GM19463 (cell line): ENCODE measurements around the gene ASTL.

ENCODE experiments used
- ATAC-seq: cut with Tn5 transposase; IDR thresholded peaks from one replicate; pipeline ENCODE4 v1.9.1; 2021; ENCODE audit warnings: mild to moderate bottlenecking, moderate library complexity; ENCODE audit not compliant: unreplicated experiment

ASTL gene

DNA sequence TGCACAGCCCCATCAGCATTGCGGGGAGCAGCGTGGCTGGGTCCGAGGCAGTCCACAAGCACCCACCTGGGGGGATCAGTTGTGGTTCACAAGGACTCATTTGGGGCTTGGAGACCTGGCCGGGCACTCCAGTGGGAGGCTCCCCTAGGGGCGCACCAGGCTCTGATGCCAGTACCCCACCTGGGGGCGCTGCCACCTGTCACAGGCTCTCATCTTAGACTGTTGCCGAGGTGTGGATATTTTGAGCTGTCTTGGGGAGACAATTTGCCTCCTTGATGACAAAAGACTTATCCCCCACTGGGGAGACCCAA lies 25.0 kb downstream of the ASTL start:
- ATAC-seq, result no peak

DNA sequence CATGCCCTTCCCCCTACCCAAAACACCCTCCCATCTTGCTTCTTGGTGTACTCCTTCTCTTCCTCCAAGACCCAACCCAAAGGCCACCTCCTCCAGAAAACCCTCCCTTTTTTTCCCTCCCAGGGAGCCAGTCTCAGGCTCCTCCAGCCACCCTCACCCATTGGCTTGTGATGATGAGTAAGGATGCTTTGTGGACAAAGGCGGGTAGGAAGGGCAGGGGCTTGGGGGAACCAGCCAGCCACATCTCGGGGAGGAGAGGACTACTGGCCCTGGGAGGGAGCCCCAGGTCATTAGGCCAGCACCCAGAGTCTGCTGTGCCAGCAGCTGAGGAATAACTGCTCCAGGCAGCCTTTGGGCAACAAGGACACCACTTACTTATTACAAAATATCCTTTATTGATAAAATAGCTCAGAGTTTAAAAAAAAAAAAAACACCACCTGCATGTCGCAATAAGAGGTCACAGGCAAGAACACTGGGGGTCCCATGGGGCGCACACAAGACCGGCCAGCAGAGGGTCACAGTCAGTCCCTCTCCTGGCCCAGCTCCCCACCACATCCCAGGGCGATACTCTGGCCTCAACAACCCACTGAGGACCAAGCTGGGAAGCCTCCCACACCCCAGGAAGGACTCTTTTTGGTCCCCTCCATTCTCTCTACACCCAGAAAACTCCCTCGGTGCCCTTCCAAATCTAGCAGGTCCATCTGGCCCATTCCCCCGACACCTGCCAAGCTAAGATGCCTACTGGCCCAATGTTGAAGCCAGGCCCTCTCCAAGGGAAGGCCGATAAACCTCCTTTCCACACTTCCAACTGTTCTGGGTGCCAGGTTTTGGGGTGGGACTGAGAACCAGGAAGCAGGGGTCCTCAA lies 25.6 kb downstream of the ASTL start:
- no peak for ATAC-seq

DNA sequence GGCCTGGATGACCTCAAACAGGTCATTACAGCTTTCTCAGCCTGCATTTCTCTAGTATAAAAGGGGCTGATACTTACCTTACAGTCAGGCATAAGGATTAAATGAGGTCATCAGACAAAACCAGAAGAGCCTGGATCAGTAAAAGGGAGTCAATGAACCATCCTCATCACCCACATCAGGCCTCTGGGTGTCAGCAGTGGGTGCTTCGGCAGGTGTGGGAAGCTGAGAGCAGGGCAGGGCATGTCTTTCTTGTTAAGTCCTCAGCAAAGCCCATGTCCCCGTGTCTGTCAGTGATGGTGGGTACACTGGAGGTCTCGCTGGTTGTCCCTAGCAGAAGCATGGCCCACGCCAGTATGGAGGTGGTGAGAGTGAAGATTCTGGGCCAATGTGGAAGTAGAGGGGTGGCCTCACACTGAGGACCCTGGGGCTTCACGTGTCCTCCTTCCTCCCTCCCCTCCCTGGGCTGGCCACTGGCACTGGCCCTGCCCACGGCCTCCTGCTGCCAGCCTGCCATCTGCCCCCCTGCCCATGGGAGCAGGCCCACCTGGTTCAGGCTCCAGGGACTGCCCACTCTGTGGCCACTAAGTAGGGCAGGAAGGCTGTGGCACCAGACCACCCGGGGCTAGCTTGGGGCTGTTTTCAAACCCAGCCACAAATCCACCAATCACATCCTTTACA lies 26.3 kb downstream of the ASTL start:
- ATAC-seq, result no peak

DNA sequence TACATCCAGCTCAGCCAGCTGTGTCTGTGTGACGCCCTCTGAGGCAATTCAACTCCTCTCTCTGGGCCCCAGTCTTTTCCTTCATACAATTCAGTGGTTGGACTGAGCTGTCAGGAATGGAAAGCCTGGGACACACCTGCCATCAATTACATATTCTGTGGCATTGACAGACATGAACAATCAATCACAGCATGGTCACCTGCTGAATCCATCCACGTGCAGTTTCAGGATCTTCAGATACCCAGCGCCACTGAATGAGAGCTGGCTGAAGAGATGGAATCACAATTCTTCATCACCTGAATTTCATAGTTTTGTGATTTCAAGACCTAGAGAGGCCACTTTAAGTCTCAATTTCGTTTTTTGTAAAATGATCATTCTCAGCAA lies 27.1 kb downstream of the ASTL start:
- no peak for ATAC-seq

DNA sequence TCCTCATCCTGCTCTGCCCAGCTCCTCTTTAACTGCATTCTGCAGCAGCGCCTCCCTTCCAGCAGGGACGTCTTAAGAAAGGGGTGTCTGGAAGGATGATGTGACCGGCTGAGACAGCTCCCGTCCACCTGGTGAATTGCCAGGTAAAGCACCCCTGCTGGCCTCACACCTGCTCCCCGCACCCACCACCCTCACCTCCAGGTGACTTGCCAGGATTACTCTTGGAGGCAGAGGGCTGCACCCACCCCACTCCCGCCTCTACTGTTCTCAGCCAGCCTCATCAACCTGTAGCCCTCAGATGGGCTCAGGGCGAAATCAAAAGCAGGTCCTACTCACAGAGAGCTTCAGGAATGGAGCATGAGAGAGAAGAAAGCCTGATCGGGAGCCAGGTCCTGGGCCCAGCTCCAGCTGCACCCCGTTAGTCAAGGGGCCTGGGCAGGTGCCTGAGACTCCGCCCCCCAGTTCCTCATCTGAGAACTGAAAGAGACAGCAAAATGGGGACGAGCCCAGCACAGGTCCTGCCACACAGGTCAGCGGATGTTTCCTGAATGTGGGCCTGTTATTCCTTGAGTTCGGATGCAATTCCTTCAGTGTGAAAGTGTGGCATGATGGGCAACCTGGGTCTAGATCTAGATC lies 27.6 kb downstream of the ASTL start:
- ATAC-seq, result no peak

DNA sequence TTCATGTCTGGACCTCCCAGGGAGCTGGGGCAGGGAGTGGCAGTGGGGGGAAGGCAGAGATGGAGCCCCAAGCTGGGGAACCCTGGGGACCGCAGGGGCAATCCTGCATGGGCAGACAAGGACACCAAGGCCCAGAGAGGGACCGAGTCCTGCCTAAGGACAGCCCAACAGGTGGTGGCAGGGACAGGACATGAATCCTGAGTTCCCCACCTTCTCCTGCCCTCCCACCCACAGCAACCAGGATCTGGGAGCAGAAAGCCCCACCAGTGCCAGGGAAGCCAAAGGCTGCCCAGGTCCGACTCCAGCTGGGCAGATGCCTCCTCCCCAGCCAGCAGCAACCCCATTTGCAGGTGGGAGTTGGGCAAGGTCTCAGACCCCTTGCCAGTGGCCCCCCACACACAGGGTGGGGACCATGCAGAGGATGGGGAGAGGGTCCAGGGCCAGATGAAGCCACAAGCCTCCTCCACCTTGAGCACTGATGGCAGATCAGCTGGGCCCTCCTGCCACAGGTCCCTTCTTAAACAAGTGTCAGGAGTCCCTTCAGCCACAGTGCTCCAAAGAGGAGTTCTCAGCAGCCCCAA lies 28.3 kb downstream of the ASTL start:
- no peak for ATAC-seq

DNA sequence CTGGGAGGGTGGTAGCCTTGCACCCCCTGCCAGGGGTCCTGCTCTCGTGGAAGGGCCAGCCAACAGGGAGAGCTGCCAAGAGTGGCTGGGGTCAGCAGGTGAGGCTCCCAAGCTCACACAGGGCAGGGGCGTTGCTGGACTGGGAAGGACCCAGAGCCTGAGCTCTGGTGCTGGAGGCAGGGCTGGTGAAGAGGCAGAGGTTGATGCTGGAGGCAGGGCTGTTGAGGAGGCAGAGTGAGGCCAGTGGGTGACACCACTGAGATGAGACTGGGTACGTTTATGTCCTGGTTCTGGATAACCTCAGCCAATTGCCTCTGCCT lies 29.0 kb downstream of the ASTL start:
- ATAC-seq, result no peak

DNA sequence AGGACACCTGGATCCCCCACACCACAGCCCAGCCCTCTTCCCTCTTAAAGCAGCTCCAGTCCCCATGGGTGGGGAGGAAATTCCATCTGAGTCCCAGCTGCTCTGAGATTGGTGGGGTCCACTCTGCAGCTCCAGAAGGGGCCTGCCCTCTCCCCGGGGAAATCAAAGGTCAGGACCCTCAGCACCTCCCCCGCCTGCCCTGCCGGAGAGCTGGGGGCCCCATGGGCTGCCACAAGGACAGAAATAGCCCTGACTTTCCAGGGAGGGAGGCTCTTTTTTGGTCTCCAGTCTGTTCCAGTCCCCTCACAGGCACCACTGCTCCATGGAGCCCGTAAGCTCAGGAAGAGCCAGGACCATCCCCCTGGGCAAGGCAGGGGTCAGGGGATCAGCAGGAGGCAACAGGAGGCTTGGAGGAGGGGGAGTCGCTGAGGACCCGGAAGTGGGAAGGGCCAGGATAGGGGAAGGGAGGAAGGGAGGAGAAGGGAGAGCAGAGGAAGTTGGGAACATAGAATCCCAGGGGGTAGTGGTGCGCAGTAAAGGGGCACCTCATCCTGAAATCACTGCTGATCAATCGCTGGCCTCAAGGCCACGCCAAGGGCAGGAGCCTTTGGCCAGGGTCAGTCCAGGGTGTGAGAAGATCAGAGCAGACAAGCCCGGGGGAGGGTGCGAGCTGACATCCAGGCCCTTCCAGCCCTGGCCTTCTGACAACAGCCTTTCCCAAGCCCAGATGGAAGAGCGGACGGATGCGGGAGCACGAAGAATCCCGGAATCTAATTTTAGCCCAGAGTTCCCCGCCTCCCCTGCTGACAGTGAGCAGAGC lies 29.6 kb downstream of the ASTL start:
- ATAC-seq, result no peak

DNA sequence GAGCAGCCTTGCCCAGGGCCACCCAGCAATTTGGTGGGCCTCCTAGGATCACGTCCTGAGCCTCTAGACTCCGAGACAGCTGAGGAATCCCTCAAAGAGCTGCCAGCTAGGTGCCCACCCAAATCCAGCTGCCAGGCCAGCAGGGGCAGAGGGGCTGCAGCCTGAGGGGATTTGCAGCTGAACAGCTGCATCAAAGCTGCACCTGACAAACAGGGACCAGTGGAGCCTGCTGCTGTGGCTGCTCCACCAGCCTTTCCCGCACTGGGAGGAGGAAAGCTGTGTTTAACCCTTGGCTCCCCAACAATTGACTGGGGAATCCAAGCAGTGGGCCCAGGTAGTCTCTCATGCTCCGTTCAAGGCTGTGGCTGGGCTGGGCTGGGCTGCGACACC lies 30.2 kb downstream of the ASTL start:
- ATAC-seq, result no peak

DNA sequence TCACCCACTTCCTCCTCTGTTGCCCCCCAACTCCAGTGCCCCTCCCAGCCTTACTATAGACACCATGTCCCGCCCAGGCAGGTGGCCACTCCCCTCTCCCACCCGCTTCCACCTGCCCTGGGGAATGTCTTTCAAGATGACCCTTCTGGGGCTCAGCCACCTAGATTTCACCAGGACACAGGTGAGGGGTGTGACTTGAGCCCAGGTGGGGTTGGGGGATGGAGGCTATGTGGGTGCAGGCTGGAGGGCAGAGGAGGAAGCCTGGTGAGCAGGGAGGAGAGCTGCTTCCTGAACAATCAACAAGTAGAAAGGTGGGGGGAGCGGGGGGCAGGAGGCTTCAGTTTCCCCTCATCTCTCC lies 30.6 kb downstream of the ASTL start:
- no peak for ATAC-seq

DNA sequence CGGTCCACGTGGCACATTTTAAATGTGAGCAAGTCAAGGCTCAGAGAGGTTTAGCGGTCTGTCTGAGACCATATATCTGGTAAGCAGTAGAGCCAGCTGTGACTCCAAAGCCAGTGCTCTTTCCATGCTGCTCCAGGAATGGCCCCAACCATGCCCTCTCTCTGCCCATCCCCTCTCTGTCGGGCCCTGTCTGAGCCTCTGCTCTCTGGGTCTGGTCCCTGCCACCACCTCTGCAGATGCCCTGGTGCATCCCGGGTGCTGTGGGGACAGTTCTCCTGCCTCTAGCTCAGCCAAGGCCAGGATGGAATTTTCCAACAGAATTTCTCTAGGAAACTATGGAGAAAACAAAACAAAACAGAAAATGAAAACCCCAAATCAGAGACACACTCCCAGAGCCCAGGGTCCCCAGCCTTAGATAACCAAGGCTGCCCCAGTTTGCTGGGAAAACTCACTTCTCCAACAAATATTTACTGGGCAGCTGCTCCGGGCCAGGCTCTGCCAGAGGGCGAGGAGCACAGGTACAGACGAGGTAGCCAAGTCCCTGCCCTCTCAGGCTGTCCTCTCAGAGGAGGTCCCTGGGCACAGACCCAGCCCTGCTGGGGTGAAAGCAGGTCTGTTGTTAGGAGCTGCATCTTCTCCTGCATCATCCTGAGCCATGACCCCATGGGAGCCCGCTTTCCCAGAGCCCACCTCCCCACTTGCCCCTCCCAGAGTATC lies 31.2 kb downstream of the ASTL start:
- no peak for ATAC-seq

DNA sequence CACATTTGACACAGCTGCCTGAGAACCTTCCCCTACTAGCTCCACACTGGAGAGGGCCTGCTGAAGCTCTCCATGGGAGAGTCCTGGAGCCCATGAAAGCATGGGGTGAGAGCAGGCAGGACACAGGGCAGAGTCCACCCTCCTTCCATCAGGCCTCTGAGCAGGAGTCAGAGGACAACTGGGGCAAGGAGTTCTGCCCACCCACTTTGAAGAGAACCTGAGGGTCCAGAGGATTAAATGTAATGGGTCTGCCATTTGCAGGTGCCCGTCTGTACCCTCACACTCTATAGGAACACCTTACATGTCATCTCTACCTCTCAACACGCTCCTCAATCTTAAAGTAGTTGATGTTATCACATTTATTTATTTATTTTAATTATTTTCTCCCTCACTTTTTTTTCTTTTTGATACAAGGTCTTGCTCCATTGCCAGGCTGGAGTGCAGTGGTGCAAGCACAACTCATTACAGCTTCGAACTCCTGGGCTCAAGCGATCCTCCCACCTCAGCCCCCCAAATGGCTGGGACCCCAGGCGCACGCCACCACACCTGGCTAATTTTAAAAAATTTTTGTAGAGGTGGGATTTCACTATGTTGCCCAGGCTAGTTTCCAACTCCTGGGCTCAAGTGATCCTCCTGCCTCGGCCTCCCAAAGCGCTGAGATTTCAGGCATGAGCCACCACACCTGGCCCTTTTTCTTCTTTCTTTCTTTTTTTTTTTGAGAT lies 32.1 kb downstream of the ASTL start:
- ATAC-seq, result no peak

DNA sequence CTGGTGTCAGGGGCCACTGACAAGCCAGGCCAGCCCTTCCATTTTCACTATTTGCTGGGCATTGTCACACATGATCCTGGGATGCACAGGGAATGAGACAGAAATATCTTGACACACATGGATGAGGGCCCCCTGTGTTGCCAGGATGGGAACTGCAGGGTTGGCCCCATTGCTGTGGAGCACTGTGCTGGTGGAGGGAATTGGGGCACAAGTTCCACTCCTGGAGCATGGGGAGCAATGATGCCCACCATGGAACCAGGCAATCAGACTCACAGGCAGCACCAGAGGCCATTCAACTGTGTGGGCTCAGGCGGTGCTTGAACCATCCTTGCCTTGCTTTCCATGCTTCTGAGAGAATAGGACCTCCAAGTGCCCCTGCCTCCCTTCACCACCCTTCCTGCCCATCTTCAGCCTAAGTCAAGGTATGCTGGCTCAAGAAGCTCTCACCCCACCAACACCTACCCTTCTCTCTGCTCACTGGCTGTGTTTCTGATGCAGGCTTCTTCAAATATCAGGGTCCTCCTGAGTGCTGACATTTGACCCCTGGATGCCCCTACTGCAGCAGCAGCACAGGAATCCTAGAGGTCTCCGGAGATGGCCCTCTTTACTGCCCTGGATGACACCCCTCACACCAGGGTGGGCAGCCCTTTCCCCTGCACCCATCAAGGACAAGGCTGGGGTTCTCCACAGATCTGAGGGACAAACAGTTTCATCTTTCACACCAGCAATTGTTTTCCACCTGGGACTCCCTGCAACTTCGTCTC lies 33.0 kb downstream of the ASTL start:
- ATAC-seq, result no peak

DNA sequence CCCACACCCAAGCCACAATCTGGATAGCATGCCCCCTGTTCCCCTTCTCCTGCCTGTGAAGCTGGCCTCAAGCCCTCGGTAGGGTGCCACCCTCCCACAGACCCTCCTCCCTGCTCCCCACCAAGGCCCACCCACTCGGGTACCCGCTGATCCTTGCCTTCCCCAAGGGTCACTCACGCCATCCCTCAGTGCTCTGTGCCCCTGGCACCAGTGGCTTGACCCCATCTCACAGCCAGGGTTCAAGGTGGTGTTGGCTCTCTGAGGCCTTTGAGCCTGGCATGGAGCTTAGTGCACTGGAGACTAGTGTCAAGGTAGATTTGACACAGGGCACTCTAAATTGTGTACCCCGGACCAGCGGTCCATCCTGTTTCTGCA lies 33.8 kb downstream of the ASTL start:
- ATAC-seq, result no peak

DNA sequence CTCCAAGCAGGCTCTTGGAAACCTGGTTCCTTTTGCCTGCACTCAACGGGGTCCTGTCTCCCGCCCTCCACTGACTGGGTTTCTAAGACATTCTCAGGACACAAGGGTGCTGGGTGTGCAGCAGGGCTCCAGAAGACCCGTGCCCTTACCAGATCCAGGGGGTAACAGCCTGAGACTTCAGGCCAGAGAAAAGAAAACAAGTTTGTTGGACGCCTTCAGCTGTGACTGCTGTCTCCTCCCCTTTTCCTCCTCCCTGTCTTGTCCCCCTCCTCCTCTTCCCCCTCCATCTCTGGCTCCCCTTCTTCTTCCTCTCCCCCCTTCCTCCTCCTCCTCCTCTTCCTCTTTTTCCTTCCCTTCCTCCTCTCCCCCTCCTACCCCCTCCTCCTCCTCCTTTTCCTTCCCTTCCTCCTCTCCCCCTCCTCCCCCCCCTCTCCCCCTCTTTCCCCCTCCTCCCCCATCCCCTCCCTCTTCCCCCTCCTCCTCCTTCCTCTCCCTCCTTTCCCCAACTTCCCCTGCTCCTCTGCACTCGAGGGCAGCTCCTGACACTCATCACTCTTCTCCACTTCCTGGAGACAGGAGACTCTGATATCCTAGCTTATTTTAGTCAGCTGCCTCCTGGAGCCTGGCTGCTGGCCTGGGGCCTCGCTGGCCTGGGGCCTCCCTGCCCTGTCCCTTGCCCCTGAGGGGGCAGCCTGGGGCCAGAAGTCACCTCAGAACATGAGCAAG lies 34.4 kb downstream of the ASTL start:
- no peak for ATAC-seq

DNA sequence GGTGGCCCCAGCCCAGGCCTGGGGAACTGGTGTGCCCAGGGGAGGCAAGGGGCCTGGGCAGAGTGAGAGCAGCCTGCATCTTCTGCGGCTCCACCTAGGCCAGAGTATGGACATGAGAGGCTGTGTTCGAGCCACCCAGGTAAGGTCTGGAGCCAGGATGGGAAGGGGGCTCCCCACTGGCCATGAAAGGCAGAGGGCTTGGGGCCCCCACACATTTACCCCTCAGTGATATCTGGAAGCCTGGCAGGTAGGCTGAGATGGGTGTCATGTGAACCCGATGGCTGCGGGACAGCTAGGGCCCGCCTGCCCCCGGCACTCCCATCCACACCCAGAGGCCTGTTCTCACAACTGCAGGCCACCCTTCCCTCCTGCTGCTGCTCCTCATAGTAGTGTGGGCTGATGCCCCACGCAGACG lies 35.1 kb downstream of the ASTL start:
- no peak for ATAC-seq

DNA sequence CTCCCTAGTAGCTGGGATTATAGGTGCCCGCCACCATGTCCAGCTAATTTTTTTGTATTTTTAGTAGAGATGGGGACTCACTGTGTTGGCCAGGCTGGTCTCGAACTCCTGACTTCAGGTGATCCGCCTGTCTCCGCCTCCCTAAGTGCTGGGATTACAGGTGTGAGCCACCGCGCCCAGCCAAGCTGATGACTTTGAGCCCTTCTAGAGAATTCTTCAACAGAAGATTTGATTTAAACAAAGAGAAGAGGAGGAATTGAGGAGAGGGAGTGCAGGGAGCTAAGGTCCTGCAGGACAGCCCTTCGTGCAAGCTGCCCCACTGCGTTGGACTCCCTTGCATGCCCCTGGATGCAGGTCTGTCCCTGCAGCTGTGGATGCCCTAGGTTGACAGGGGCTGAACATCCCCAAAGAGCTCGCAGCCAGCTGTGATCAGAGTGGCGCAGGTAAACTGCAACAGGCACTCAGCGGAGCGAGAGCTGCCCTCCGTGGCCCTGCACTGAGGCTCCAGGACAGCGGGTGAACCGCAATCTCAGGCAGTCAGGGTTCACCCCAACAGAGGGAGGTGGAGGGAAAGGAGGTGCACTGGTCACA lies 35.6 kb downstream of the ASTL start:
- no peak for ATAC-seq

DNA sequence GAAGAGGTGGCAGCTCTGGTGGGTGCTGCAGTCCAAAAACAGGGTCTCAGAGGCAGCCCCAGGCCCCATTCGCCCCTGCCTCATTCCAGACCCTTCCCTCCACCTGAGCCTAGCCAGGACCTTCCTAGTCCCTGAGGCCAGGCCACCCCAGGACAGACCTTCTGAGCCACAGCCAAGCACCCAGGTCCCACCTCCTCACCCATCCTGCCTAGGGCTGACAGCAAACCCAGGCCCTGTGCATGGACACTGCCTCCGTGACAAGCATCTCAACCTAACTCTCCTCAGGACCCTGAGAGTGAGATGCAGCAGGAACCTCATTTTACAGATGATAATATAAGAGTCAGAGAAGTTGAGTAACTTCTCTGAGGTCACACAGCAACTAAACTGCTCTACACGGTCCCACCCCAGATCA lies 37.4 kb downstream of the ASTL start:
- ATAC-seq, result no peak
